ENCODE measurements around the gene NLN.
"Not testable (repeated sequence)": the region's sequence is repeated elsewhere in the genome, so short reads cannot be mapped to it uniquely, and the experiment has no call there.

Gene NLN

DNA sequence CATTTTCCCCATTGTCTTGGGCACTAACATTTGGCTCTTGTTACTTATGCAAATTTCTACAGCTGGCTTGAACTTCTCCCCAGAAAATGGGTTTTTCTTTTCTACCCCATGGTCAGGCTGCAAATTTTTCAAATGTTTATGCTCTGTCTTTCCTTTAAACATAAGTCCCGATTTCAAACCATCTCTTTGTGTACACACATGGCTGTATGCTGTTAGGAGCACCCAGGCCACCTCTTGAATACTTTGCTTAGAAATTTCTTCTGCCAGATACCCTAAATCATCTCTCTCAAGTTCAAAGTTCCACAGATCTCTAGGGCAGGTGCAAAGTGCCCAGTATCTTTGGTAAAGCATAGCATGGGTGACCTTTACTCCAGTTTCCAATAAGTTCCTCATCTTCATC is 45.6 kb downstream of the NLN start:
- TF ChIP-seq, protein P1, sequence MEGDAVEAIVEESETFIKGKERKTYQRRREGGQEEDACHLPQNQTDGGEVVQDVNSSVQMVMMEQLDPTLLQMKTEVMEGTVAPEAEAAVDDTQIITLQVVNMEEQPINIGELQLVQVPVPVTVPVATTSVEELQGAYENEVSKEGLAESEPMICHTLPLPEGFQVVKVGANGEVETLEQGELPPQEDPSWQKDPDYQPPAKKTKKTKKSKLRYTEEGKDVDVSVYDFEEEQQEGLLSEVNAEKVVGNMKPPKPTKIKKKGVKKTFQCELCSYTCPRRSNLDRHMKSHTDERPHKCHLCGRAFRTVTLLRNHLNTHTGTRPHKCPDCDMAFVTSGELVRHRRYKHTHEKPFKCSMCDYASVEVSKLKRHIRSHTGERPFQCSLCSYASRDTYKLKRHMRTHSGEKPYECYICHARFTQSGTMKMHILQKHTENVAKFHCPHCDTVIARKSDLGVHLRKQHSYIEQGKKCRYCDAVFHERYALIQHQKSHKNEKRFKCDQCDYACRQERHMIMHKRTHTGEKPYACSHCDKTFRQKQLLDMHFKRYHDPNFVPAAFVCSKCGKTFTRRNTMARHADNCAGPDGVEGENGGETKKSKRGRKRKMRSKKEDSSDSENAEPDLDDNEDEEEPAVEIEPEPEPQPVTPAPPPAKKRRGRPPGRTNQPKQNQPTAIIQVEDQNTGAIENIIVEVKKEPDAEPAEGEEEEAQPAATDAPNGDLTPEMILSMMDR (IDR thresholded peaks at IDR 0.05; ENCODE audit: control extremely low read depth, extremely low read depth, low read depth, missing control alignments): no peak
- DNase-seq (ENCODE audit: extremely low spot score): no peak
- ChIA-PET CTCF (no interaction called here), POLR2A (no interaction called here)

DNA sequence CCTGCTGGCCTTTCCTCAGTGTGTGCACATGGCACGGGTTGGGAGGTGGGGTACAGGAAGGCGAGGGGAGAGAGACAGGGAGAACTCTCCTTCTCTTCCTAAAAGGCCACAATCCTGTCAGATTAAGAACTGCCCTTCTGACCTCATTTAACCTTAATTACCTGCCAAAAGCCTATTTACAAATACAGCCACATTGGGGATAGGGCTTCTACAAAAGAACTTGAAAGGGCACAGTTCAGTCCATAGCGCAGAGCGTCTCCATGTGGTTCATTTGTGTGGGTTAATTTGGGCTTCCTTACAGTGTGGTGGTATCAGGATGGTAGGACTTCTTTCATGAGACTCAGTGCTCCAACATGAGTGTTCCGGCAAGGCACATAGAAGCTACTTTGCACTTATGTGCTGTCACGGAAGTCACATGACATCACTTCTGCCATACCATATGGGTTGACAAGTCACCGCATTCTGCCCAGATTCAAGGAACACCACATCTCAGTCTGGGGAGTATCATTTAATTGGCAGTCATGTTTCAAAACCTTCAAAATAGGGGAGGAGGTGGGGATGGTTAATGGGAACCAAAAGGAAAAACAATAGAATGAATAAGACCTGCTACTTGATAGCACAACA is 46.8 kb downstream of the NLN start:
- DNase-seq (ENCODE audit: extremely low spot score): no peak
- ChIA-PET CTCF (no interaction called here), POLR2A (no interaction called here)
- TF ChIP-seq, protein P1 (IDR thresholded peaks at IDR 0.05; ENCODE audit: control extremely low read depth, extremely low read depth, low read depth, missing control alignments): no peak

DNA sequence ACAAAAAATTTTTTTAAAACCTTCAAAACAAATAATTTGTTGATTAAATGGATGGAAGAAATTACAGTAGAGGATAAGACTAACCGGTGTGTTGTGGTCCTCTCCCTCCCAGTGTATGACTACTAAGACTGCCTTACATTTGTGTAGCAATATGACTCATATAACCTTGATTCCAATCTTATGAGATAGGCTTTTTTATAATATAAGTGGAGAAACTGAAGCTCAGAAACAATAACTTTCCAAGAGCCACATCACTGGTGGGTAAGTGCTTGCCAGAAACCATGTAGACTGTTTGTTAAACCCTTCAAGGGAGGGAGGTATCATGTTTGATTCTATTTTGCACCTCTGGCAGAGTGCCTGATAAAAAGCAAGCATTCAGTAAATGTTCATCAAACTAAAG is 47.5 kb downstream of the NLN start:
- TF ChIP-seq, protein P1 (IDR thresholded peaks at IDR 0.05; ENCODE audit: control extremely low read depth, extremely low read depth, low read depth, missing control alignments): no peak
- CTCF ChIA-PET: interaction anchor here (1.0 kb wide), 1 partner anchor 27 kb away, joined by 3 read pairs; no protein-coding TSS in a partner anchor
- no peak for DNase-seq (ENCODE audit: extremely low spot score)
- POLR2A ChIA-PET: no interaction called here

DNA sequence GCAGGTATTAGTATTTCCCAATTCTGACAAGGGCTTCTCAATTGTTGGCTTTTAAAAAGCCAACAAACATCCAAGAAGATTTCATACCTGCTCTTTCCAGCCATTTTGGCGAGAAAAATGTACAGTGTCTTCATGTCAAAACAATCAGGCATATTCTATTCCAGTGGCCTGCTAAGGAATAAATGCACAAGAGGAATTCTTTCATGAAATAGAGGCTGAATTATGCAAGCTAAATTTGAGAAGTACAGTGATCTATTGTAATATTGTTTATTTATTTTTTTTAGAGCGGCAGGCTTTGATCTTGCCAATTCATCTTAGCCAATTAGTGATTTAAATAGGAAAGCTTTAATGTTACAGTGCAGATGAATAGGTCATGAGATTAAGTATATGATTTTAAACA is 49.3 kb downstream of the NLN start:
- POLR2A ChIA-PET: no interaction called here
- CTCF ChIA-PET: interaction anchor here (1.9 kb wide), 1 partner anchor 10 kb away, joined by 6 read pairs; no protein-coding TSS in a partner anchor

DNA sequence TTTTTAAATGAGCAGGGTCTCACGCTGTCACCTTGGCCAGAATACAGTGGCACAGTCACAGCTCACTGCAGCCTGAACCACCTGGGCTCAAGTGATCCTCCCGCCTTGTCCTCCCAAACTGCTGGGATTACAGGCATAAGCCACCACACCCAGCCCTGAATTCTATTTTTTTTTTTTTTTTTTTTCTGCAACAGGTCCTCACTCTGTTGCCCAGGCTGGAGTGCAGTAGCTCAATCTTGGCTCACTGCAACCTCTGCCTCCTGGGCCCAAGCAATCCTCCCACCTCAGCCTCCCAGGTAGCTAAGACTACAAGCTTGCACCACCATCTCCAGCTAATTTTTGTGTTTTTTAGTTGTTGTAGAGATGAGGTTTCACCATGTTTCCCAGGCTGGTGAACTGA is 51.0 kb downstream of the NLN start:
- CTCF ChIA-PET: interaction anchor here (1.2 to 2.0 kb wide), 2 partner anchors 9 to 12 kb away, joined by 4 to 8 read pairs; no protein-coding TSS in a partner anchor
- DNase-seq (ENCODE audit: extremely low spot score): not testable (repeated sequence)
- POLR2A ChIA-PET: interaction anchor here (0.6 kb wide), 1 partner anchor 176 kb away, joined by 6 read pairs; no protein-coding TSS in a partner anchor

More for the DNA sequence above, 49.3 kb downstream of the NLN start:
- TF ChIP-seq, protein P1 (IDR thresholded peaks at IDR 0.05; ENCODE audit: control extremely low read depth, extremely low read depth, low read depth, missing control alignments): no peak
- no peak for DNase-seq (ENCODE audit: extremely low spot score)

DNA sequence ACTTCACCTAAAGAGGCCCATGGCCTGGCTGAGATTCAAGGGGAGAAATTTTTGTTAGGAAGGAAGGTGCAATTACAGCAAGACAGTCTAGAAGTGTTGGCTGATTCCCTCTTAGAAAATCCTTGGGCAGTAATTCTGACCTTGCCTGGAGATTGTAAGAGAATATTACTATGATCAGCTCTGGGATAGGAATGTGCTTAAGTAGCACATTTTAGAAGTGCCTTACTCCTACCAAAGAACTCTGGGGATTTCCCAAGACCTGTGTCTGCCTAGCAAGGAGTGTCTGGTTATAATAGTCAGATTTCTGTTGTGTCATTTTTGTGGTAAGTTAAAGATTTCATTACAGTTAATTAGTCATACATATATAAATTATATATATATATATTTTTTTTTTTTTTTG is 52.3 kb downstream of the NLN start:
- CTCF ChIA-PET: interaction anchor here (2.3 kb wide), 1 partner anchor 17 kb away, joined by 7 read pairs; no protein-coding TSS in a partner anchor
- POLR2A ChIA-PET: no interaction called here
- TF ChIP-seq, protein P1 (IDR thresholded peaks at IDR 0.05; ENCODE audit: control extremely low read depth, extremely low read depth, low read depth, missing control alignments): no peak
- DNase-seq (ENCODE audit: extremely low spot score): peak; percentile 16

DNA sequence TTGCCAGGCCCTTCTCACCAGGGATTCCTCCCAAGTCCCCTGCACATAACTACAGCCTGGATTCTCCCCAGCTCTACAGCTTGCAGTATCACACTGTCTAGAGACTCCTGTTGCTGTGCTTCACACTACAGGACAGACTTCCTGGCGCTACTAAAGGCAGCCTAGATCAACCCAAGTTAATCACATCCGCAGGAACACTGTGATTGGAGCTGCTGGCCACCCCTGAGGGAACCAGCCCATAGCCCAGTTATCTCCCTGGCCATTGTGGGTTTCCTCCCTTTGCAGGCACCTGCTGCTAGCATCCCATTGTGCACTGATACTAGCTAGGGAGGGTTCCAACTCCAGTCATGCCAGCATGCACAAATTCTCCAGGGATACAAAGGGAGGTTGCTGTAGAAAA is 53.5 kb downstream of the NLN start:
- CTCF ChIA-PET: interaction anchor here (0.7 to 2.3 kb wide), 3 partner anchors 18 to 32 kb away, joined by 3 to 7 read pairs (median 4); no protein-coding TSS in a partner anchor
- DNase-seq (ENCODE audit: extremely low spot score): no peak
- POLR2A ChIA-PET: no interaction called here
- TF ChIP-seq, protein P1 (IDR thresholded peaks at IDR 0.05; ENCODE audit: control extremely low read depth, extremely low read depth, low read depth, missing control alignments): no peak

Measured in GM10248 (cell line).